GM21723 (cell line): Measurements from ENCODE around the gene BTBD1.
A peak's percentile ranks its signal among the peaks of the same experiment; 100 is the strongest.
"Not testable (repeated sequence)": the region's sequence is repeated elsewhere in the genome, so short reads cannot be mapped to it uniquely, and the experiment has no call there.

Source experiments
- ATAC-seq: cut with Tn5 transposase; IDR thresholded peaks from one replicate; pipeline ENCODE4 v1.9.1; 2021; ENCODE audit warnings: mild to moderate bottlenecking, moderate library complexity; ENCODE audit not compliant: unreplicated experiment

The BTBD1 gene

DNA sequence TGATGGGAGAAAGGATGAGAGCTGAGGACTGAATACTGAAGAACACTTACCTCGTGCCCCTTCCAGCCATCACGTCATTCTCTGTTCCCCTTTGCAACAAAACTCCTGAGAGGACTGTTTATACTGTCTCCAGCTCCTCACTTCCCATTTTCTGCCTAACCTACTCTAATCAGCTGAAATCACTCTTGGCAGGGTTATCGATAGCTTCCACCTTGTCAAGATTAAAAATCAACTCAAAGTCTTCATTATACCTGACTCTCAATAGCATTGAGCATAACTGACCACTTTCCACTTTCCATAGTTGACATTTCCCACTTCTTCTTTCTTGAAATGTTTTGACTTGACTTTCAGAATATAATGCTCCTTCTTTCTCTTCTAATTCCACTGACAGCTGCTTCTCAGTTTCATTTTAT, 4.3 kb downstream of the BTBD1 start:
- ATAC-seq, result no peak

DNA sequence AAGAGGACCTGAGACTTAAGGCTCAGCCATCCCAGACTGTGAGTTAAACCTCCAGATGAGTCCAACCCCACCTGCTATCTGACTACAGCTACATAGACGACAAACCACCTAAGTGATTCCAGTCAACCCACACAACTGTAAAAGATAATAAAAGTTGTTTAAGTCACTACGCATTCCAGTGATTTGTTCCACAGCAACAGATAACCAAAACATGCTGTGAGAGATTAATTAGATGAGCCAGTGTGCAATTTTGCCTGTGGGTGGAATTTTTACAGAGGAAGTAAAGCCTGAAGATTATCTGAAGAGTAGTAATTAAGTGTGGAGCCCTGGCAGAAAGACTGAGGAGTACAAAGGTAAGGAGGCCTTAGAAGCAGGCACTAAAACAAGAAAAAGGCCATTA, 5.4 kb downstream of the BTBD1 start:
- ATAC-seq, result no peak

DNA sequence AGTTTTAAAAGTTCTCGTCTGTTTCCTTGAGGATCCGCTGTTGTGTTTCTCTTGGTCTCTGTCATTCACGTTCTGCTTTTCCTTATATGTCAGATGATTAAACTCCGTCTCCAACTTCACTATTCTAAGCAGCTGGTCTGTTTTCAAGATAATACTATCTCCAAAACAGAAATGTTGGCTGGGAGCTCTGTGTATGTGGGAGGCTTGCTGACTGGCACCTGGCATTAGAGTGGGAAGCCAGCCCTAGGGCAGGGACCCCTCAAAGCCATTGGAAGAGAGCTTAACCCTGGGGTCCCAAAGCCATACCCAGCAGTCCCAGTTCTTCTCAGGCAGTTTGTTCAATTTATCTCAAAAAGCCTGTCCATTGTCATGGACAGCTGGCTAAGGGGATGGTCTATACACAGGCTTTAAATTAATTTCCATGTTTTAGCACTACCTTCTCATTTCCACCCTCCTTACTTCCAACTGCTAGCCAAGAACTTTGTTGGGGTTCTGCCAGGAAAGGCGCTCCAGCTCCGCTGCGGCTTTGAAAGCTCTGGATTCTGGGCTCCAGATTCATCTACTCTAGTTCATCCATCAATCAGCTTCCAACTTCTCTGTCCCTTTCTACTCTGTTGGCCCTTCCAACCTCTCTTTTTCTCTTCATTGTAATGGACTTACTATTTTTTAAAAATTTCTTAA, 9.2 kb downstream of the BTBD1 start:
- ATAC-seq, result no peak

DNA sequence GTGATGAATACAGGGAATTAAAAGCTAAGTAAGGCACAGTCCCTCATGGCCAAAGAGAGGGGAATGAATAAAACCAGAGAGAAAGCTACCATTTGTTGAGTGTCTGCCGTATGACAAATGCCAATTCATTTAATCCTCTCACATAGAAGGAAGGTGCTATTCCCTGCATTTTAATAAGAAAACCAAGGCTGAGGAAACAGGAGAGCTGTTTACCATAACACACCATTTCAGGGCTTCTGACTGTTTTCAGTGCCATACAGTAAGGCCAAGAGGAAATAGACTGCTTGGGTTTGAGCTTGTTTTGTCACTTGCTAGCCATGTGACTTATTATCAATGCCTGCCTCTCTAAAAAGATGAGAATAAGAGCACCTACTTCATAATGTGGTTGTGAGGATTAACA, 10.1 kb downstream of the BTBD1 start:
- no peak for ATAC-seq

DNA sequence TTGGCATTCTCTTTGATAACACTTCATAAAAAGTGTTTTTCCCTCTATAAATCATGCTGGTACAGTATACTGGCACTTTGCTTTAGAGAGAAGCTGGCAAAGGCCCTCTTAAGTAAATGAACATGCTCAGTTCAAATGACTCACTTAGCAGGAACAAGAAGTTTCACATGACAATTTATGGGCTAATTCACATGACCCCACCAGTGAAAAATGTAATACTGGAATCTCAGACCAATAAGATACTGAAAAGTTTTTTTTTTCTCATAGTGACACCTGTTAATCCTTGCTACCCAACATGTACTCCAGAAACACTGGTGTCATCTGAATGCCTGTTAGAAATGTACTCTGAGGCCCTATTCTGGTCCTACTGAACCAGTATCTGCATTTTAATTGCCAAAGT, 13.9 kb downstream of the BTBD1 start:
- ATAC-seq, result no peak

DNA sequence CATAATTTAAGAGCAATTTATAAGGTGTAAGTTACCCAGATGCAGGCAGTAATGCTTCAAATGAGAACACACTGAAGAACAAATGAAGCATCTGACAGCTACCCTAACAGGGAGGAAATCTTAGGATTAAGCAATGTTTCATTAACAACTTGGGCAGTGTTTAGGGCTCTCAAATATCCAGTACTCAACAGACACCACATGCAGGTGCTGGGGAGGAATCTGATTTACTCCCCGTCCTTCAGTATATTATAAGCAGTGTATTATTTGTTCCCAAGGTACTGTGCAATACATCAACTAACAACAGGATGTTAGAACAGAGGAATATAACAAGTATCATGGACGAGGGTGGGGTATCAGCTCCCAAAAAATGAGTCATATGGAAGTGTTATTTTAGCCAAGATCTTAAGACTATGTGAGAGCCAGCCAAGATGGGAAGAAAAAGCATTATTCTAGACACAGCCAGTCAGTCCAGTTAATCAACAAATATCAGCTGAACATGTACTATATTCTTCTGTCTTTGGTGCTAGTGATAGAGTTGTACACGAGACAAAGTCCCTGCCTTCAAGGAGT, 20.4 kb downstream of the BTBD1 start:
- ATAC-seq, result no peak

DNA sequence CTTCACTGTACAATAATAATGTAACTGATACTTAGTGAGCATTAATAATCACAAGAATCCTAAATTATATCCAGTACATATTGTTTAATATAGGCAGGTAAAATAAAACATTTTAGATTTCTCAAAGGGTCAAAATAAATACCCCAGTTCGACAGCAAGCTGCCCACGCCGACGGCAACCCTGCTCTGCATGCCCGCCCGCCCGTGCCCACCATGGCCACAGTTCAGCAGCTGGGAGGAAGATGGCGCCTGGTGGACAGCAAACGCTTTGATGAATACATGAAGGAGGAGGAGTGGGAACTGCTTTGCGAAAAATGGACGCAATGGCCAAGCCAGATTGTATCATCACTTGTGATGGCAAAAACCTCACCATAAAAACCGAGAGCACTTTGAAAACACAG, 22.9 kb downstream of the BTBD1 start:
- ATAC-seq, result no peak

DNA sequence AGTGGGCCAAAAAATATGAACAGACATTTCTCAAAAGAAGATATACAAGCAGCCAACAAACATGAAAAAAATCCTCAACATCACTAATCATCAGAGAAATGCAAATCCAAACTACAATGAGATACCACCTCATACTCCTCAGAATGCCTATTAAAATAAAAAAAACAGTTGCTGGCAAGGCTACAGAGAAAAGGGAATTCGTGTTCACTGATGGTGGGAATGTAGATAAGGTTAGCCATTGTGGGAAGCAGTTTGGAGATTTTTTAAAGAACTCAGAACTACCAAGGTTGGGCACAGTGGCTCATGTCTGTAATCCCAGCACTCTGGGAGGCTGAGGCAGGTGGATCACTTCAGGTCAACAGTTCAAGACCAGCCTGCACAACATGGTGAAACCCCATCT, 27.8 kb downstream of the BTBD1 start:
- no peak for ATAC-seq

DNA sequence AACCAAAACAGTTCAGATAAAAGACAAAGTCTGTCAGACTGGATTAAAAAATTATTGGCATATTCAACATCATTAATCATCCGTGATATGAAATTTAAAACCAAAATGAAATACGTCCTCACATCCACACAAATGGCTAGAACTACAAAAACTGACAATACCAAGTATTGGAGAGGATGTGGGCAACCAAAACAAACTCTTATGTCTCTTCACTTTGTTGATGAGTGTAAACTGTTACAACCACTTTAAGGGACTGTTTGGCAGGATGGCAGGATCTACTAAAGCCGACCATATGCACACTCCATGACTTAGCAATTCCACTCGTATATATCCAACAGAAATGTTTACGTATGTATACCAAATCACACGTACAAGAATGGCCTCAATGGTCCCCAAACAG, 30.8 kb downstream of the BTBD1 start:
- ATAC-seq, result no peak

DNA sequence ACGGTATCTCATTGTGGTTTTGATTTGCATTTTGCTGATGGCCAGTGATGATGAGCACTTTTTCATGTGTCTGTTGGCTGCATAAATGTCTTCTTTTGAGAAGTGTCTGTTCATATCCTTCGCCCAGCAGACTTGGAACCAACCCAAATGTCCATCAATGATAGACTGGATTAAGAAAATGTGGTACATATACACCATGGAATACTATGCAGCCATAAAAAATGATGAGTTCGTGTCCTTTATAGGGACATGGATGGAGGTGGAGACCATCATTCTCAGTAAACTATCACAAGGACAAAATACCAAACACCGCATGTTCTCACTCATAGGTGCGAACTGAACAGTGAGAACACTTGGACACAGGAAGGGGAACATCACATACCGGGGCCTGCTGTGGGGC, 35.8 kb downstream of the BTBD1 start:
- not testable (repeated sequence) for ATAC-seq

DNA sequence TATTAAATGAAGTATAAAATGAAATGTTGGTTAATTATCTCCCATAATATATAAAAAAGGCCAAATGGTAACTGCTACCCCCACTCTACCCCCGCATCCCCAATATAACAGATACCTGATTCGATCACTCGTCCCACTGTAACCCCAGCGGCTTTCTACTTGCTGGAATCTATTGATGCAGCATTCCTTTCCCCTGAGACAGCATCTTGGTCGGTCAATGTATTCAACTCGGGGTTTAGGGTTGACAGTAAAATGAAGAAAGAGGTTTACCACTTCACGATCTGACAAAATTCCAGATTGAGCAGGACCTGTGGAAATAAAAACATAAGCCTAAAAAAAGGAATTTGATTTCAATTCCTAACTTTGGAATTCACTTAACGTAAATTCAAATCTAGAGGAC, 37.0 kb downstream of the BTBD1 start:
- ATAC-seq, result no peak

DNA sequence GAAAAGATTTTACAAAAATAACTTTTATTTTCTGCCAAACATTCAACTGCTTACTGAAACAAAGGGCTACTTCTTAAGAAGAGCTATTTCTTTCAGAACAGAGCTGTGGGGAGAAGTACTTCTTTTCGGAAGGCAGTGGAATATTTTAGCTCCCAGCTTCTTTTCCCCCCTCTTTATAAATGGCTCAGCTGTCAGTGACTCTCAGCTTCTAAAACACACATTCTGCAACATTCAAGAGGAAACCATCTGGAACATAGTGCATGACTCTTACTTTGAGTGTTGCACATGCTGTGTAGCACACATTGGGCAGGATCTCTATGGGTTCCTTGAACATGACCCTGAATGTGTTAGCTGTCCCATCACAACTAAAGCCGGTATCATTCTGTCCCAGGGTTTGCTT, 48.6 kb downstream of the BTBD1 start:
- no peak for ATAC-seq

DNA sequence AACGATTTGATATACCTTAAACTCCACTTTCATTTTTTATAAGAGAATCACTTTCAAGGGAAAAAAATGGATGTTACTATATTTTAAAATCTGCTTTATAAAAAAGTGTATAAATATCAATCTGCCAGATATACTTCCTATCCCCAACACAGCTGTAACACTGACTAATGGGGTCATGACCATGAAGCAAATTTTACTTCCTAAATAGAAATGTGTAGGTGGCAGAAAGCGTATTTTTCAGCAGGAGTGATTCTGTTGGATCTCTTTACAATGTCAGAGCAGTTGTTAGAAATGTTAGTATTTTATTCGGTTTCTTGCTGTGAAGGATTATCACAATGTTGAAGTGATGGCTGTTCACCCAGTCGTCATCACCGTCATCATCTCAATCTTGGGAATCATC, 50.1 kb downstream of the BTBD1 start:
- no peak for ATAC-seq

DNA sequence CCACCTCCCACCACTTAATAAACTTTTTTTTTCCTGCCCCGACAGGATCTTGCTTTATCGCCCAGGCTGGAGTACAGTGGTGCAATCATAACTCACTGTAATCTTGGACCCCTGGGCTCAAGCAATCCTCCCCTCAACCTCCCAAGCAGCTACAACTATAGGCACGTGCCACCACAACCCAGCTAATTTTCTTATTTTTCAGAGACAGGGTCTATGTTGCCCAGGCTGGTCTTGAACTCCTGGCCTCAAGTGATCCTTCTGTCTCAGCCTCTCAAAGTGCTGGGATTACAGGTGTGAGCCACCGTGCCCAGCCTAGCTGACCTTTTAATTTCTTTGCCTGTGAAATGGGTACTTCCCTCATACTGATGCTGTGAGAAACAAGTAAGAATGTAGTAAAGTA, 51.7 kb downstream of the BTBD1 start:
- no peak for ATAC-seq

DNA sequence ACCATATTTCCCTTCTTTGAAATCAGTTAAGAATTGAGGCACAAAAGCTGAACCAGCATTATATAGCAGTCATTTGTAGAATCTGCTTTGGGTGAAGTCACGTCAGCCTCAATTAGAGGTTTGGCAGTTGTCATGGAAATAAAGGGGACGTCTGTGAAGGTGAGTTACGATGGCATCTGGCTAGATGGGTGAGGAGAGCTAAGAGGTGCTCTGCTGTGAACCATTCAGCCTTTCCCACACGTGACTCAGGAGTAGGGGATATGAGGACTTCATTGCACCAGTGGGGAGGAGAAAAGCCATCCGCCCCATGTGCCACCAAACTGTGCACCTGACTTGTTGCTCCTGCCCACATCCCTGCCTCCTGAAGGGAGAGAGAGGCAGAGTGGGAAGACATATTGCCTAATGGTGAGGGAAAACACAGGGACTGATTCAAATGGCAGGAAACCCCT, 52.8 kb downstream of the BTBD1 start:
- no peak for ATAC-seq

DNA sequence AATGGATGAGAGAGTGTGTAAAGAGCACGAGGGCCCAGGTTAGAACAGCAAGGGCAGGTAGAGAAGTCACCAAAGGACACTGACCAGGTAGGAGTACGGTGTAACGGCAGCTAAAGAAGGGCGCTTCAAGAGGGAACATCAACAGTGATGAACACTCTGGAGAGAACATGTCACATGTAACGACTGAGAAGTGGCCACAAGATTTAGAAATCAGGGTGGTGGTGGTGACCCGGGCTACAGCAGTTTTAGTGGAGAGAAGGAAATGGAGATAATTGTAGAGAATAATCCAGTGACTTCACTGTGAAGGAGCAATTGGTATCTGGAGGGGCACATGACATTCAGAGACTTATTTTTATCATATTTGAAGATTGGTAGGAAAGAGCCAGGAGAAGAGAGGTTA, 54.4 kb downstream of the BTBD1 start:
- ATAC-seq, result no peak

DNA sequence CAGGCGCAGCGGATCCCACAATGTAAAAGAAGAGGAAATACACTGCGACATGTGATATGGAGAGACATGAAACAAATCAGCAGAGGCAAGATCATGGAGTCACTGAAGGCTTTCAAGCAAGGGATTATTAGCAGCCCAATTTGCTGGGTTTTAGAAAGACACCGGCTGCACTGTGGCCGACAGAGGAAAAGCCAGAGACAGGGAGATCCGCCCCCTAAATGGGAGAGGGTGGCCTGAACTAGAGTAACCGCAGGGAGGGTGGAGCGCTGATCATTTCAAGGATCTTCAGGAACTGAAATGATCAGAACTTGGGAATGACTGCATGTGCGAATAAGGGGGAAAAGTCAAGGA, 55.0 kb downstream of the BTBD1 start:
- no peak for ATAC-seq

DNA sequence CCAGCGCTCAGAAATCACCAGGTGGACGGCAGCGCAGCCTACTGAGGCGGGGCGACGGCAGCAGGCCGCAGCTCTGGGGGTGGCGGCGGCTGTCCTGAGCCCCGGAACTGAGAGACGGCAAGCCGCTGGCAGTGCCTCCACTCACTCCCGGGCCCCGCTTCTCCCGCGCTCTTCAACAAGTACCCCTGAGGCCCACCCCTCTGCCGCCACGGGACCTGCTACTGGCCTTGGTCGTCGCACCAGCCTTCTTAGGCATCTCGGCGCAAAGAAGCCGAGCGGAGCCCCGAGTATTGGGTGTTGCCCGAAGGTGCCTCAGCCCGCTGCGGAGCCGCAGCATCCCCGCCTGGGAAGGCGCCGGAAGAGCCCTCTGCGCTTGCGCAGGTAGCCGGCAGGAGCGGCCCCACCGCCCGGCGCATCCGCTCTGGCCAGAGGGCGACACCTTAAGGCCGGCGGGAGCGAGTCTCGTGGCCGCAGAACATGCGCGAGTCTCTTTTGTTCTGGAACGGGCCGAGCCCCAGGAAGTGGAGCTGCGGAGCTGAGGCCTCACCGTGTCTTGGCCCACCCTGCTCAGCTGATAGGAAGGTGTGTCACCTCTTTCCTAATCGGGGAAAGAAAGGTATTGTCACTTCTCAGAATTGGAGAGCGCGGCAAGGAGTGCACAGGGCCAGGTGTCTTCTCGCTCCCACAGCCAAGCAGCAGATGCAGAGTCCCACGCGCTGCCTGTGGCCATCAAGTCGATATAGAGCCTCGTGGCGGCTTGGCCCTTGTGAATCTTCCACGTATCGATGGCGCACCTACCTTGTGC, 55.6 kb downstream of the BTBD1 start, which contains the start of gene C15orf40:
C15orf40 (minus strand) TSS at position 369 of the 805 bp plus-strand sequence; CDS start at position 337, 32 bp downstream.
- peak; percentile 89 for ATAC-seq

DNA sequence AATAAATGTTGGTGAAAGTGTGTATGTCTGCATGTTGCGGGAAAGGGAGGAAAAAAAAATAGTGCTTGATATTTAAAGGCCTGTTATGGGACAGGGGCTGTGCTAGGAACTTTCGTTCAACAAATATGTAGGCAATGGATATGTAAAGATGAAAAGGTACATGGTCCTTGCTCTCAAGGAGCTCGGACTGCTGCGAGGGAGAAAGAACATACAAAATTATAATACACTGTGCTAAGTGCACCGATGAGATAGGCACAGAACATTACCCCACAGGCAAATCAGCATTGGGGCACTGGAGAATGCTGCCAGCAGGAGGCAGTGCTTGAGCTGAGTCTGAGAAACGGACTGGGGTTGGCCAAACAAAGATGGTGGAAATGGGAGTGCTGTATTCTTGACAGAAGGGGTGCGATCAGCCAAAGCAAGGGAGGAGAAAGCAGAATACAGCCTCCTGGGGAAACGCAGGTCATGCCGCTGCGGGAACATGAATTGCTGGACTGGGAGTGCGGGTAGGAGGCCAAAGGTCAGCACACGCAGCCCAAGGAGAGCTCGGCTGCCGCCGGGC, 56.3 kb downstream of the BTBD1 start:
- ATAC-seq, result peak; percentile 72

DNA sequence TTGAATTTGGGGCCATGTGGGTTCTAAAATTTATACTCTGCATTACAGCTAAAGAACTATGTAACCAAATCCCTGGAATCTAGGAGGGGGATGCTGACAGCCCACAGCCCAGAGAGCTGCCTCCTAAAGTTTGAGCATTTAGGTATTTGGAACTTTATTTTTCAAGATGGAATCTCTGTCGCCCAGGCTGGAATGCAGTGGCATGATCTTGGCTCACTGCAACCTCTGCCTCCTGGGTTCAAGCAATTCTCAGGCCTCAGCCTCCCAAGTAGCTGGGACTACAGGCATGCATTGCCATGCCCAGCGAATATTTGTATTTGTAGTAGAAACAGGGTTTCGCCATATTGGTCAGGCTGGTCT, 66.4 kb downstream of the BTBD1 start:
- not testable (repeated sequence) for ATAC-seq

DNA sequence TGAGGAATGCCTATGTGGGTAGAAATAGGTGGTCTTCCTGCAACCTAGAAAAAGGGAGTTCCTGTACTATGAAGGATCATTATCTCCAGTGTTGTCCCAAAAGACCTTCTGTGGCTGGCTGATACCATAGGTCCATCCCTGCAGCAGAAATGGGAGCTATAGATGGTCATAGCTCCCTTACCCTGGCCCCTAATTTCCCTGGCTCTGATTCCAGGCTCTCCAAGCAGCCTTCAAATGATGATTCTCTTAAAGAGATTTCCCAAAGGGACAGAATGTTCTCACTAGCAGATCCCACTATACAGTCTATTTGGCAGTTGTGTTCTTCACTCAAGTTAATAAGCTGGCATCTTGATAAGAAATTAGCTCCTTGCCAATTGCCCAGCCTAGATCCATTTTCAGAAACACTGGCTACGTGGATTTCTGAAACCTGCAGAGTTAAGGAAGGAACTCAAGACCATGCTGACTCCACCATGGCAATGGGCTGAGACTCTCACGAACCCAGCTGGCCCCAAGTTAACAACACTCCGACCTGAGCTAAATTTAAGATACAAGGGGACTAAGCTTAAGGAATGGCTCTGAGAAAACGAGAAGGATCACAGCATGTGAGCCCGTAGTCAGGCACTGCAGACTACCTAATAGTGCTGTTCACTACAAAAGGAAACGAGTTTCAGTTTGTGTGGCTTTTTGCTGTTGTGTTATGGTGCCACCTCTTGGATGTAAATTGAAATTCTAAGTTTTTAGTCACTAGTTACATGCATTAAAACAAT, 67.0 kb downstream of the BTBD1 start:
- ATAC-seq, result no peak
